ENCODE results near the gene HOXD9.

Gene HOXD9

DNA sequence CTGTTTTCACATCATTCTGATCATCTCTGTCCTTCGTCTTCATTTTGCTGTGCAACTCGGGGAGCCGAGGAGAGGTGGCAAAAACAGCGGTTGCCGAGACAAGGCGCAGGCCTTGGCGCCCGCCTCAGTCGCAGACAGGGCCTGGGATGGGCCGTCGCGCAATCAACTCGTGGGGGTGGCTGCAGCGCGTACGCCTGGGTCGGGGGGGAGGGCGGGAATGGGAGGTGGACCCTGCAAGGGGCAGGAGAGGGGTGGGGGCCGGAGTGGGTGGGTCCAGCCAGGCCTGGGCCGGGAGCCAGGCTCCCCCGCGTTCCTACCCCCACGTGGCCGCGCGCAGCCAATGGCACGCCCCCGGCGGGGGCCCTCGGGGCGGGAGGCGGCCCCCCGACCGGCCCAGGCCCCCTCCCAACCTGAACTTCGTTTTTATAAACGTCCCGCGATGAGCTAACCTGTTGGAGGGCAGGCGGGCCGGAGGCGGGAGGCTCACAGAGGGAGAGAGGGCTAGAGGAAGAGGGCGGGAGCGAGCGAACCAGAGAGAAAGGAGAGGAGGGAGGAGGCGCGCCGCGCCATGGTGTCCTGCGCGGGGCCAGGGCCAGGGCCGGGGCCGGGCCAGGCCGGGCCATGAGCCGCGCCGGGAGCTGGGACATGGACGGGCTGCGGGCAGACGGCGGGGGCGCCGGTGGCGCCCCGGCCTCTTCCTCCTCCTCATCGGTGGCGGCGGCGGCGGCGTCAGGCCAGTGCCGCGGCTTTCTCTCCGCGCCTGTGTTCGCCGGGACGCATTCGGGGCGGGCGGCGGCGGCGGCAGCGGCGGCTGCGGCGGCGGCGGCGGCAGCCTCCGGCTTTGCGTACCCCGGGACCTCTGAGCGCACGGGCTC lies 30.0 kb upstream of the HOXD9 start, which contains the start of gene HOXD13:
Gene HOXD13, plus strand, starts transcription at position 452 of the 875 bp plus-strand sequence. Its CDS starts 170 bp downstream, at position 622.
- DNase-seq (ENCODE audit: extremely low read depth, low read depth) = no peak
- TF ChIP-seq, protein P1, sequence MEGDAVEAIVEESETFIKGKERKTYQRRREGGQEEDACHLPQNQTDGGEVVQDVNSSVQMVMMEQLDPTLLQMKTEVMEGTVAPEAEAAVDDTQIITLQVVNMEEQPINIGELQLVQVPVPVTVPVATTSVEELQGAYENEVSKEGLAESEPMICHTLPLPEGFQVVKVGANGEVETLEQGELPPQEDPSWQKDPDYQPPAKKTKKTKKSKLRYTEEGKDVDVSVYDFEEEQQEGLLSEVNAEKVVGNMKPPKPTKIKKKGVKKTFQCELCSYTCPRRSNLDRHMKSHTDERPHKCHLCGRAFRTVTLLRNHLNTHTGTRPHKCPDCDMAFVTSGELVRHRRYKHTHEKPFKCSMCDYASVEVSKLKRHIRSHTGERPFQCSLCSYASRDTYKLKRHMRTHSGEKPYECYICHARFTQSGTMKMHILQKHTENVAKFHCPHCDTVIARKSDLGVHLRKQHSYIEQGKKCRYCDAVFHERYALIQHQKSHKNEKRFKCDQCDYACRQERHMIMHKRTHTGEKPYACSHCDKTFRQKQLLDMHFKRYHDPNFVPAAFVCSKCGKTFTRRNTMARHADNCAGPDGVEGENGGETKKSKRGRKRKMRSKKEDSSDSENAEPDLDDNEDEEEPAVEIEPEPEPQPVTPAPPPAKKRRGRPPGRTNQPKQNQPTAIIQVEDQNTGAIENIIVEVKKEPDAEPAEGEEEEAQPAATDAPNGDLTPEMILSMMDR (IDR thresholded peaks at IDR 0.05; ENCODE audit: low read depth, low read length) = no peak

DNA sequence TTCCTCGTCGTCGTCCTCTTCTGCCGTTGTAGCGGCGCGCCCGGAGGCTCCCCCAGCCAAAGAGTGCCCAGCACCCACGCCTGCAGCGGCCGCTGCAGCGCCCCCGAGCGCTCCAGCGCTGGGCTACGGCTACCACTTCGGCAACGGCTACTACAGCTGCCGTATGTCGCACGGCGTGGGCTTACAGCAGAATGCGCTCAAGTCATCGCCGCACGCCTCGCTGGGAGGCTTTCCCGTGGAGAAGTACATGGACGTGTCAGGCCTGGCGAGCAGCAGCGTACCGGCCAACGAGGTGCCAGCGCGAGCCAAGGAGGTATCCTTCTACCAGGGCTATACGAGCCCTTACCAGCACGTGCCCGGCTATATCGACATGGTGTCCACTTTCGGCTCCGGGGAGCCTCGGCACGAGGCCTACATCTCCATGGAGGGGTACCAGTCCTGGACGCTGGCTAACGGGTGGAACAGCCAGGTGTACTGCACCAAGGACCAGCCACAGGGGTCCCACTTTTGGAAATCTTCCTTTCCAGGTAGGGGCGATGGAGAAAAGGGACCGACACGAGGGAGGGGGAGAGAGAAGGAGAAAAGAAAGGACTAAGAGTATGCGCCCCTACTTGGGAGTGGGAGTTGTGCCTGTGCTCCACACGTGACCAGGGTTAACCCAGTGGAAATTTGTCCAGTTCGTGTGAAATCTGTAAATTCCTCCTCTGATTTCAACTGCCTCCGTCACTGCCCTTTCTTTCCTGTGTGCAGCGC lies 29.2 kb upstream of the HOXD9 start:
- TF ChIP-seq, protein P1 (IDR thresholded peaks at IDR 0.05; ENCODE audit: low read depth, low read length) = peak; percentile 1; the same call in 1 of the 2 replicates
- DNase-seq (ENCODE audit: extremely low read depth, low read depth) = no peak

DNA sequence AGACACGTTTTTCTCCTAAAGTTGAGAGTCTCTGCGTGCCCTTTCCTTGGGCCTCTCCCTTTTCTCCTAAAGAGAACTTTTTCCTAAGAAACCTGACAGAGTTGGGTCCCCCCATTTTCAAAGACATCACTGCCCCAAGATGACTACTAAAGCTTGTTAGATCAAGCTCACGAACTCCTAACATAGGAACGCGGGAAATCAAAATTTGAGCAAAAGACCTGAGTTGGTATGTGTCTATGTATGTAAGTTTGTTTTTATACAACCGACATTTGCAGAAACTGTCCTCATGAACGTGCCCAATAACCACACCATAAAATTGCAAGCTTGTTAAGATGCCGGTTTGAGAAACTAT lies 28.6 kb upstream of the HOXD9 start:
- DNase-seq (ENCODE audit: extremely low read depth, low read depth) = no peak
- TF ChIP-seq, protein P1 (IDR thresholded peaks at IDR 0.05; ENCODE audit: low read depth, low read length) = no peak

DNA sequence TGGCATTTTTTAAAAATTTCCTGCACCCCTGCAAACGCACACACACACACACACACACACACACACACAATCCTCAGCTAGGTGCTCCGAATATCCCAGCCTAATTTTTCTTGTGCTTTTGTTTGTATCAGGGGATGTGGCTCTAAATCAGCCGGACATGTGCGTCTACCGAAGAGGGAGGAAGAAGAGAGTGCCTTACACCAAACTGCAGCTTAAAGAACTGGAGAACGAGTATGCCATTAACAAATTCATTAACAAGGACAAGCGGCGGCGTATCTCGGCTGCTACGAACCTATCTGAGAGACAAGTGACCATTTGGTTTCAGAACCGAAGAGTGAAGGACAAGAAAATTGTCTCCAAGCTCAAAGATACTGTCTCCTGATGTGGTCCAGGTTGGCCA lies 28.2 kb upstream of the HOXD9 start:
- no peak for DNase-seq (ENCODE audit: extremely low read depth, low read depth)
- TF ChIP-seq, protein P1 (IDR thresholded peaks at IDR 0.05; ENCODE audit: low read depth, low read length) = no peak

DNA sequence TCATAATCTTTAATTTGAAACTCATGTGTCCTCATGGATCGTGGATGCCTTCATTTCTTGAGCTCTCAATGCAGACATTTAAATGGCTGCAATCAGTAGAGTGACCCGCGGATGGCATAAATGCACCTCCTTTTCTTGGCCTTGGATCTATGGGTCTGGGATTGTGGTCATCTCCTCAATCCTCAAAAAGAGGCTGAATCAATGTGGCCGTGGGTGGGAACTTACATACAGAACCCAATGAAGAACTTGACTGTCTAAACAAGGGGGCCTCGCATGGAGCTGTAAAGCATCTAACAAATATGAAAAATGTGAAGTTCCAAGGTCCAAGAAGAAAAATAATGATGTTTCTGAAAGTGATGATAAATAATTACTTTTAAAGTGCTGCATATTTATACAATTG lies 27.1 kb upstream of the HOXD9 start:
- TF ChIP-seq, protein P1 (IDR thresholded peaks at IDR 0.05; ENCODE audit: low read depth, low read length) = no peak
- no peak for DNase-seq (ENCODE audit: extremely low read depth, low read depth)

DNA sequence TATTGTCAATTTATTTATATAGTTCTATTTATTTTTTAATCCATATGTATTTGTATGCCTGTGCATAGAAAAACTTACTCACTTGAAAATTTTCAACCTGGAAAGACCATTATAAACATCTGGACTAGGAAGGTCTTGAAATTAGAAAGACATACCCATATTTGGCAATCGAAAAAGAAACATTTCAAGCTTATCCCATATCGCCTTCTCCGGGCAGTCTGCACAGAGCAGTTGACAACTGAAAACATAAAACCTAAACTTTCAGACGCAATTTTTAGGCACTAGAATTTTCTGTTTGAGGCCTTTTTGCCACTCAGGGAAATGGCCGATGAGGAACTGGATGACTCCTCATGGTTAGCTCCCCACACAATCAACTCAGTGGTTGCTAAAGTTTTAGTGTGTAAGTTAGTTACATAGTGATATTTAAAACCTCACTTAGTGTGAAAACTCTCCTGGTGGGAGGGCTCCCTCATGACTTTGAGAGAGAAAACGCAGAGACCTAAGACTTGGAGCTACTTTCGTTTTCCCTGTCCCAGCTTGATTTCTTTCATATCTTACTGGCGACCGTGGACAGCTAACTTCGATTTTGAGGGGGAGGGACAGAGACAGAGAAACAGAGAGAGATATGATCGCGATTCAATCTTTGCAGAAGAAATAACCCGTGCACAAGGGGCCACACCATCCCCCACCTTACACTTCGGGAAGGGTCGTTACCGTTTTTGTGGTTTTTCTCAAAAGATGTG lies 26.1 kb upstream of the HOXD9 start:
- DNase-seq (ENCODE audit: extremely low read depth, low read depth) = no peak
- TF ChIP-seq, protein P1 (IDR thresholded peaks at IDR 0.05; ENCODE audit: low read depth, low read length) = no peak

Data from AG09319 (cell line).